Caco-2 (cell line): ENCODE data around the gene TSEN34. TPM values are rescaled to one million over a fixed set of nuclear protein-coding genes. Genes with fewer than 3 reads are reported as not detected.

Experiments used
- BruUV-seq: library from RNA; stranded (reverse); fragments of 400-500 nt; replicated peaks from 2 replicates; lab custom pipeline; 2021; lab: Mats Ljungman, UMichigan
- CTCF ChIA-PET: fragments of 300-600 bp; sonication (Branson Sonifier 250); formaldehyde crosslinking; loops from one replicate; lab custom pipeline; 2022; ENCODE audit warnings: antibody characterized with exemption; lab: Charles Lee
- POLR2A ChIA-PET: fragments of 300-600 bp; sonication (Branson Sonifier 250); formaldehyde crosslinking; loops from one replicate; lab custom pipeline; 2022; ENCODE audit warnings: antibody characterized with exemption; lab: Charles Lee
- DNase-seq, 2 experiments: peaks; one replicate each; pipeline versions ENCODE4 v3.0.0 to v3.0.0-alpha.2; 2020 to 2022
- H3K27me3 ChIP-seq: replicated peaks from 2 replicates; pipeline ENCODE4 v1.6.0; 2011; ENCODE audit warnings: low read length; ENCODE audit not compliant: control insufficient read depth, insufficient read depth
- H3K36me3 ChIP-seq: 2 replicates; pipeline ENCODE4 v1.5.1; 2011; ENCODE audit warnings: low read length; ENCODE audit not compliant: control insufficient read depth, insufficient read depth
- H3K4me1 ChIP-seq: fragments of 250-450 bp; sonication (Bioruptor Pico); 2 replicates; pipeline ENCODE4 v1.5.1; 2020; ENCODE audit warnings: mild to moderate bottlenecking
- H3K4me3 ChIP-seq: 2 replicates; pipeline ENCODE4 v1.5.1; 2011; ENCODE audit warnings: low read depth, mild to moderate bottlenecking, control low read depth, low read length
- H3K9me3 ChIP-seq: fragments of 250-450 bp; sonication (Bioruptor Pico); 2 replicates; pipeline ENCODE4 v1.5.1; 2020; ENCODE audit warnings: mild to moderate bottlenecking, moderate library complexity
- H3K27ac Mint-ChIP-seq: one replicate; pipeline ENCODE4 v1.8.0; 2022; ENCODE audit warnings: mixed read lengths; ENCODE audit not compliant: unreplicated experiment
- H3K27me3 Mint-ChIP-seq: one replicate; pipeline ENCODE4 v1.8.0; 2022; ENCODE audit warnings: mixed read lengths; ENCODE audit not compliant: insufficient read depth, unreplicated experiment
- H3K36me3 Mint-ChIP-seq: one replicate; pipeline ENCODE4 v1.8.0; 2022; ENCODE audit warnings: mild to moderate bottlenecking, mixed read lengths; ENCODE audit not compliant: insufficient read depth, unreplicated experiment
- H3K4me1 Mint-ChIP-seq: one replicate; pipeline ENCODE4 v1.8.0; 2022; ENCODE audit warnings: low read depth, mixed read lengths; ENCODE audit not compliant: unreplicated experiment
- H3K4me3 Mint-ChIP-seq: one replicate; pipeline ENCODE4 v1.8.0; 2022; ENCODE audit warnings: mild to moderate bottlenecking, moderate library complexity, mixed read lengths; ENCODE audit not compliant: unreplicated experiment
- H3K9me3 Mint-ChIP-seq: one replicate; pipeline ENCODE4 v1.8.0; 2022; ENCODE audit warnings: mixed read lengths; ENCODE audit not compliant: unreplicated experiment
- intact Hi-C: fragments of 100-400 bp; cut with micrococcal nuclease; formaldehyde crosslinking; loops from one replicate; pipeline ENCODE4 v1.10.0; 2022; ENCODE audit not compliant: unreplicated experiment
- total RNA-seq: library from RNA; stranded (reverse); gene quantifications from 2 replicates; pipeline ENCODE4 v1.2.3, GENCODE V29; 2022
- TF ChIP-seq, protein P1 (sequence below), 2 experiments: fragments of 200-600 bp in 1 of 2; IDR thresholded peaks; 1 replicate in 1 of 2; 2 replicates in 1 of 2; pipeline versions ENCODE4 v1.5.1 to v1.8.0; 2011 to 2022; ENCODE audit warnings: antibody characterized with exemption in 1 of 2, control low read depth in 1 of 2, inconsistent platforms in 1 of 2, low read depth in 1 of 2, low read length in 1 of 2, mild to moderate bottlenecking in 1 of 2, moderate library complexity in 1 of 2; ENCODE audit not compliant: insufficient read depth in 1 of 2, severe bottlenecking in 1 of 2, unreplicated experiment in 1 of 2

The TSEN34 gene
- total RNA-seq, 1 experiment from 2014 or later = 42.6 TPM

DNA sequence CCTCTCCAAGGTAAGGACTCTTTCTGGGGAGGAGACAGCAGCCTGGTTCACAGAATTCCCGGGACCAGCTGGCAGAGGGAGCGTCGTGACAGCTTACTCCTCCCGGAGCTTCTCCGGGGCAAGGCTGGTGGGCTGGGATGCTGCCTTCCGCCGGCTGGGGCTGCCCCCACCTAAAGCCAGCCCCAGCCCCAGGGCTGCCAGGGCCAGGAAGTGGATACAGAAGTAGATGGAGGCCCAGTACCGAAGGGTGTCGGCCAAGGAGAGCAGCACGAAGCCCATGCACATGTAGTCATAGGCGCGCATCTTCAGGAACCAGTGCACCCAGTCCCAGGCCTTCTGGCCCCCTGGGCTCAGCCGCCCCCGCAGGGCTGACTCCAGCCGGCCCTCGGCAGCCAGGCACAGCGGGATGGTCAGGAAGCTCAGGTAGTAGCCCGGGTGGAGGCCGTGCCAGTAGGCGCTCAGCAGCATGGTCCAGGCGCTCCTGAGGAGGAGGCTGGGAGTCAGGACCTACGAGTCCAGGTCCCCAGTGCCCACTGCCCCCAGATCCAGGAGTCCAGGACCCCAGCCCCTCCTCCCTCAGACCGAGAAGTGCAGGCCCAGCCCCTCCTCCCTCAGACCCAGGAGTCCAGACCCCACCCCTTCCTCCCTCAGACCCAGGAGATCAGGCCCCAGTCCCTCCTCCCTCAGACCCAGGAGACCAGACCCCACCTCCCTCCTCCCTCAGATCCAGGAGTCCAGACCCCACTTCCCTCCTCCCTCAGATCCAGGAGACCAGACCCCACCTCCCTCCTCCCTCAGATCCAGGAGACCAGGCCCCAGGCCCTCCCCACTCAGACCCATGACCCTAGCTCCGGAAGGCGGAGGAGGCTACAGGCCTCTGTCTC is 16.9 kb upstream of the TSEN34 start:
- ChIA-PET CTCF (interaction anchor here (0.6 to 2.6 kb wide), 4 partner anchors 9 to 1480 kb away, joined by 3 to 56 read pairs (median 8); partner anchors contain the start of genes LENG1 and MBOAT7), POLR2A (interaction anchor here (1.2 to 3.1 kb wide), 3 partner anchors 14 to 27 kb away, joined by 6 to 40 read pairs (median 8); partner anchors contain the start of genes MBOAT7, RPS9 and TSEN34)
- H3K4me3 ChIP-seq = no peak overlapping the region
- peak overlapping the region; percentile 54 for H3K4me3 Mint-ChIP-seq
- no TSS peak for BruUV-seq
- TF ChIP-seq, protein P1, sequence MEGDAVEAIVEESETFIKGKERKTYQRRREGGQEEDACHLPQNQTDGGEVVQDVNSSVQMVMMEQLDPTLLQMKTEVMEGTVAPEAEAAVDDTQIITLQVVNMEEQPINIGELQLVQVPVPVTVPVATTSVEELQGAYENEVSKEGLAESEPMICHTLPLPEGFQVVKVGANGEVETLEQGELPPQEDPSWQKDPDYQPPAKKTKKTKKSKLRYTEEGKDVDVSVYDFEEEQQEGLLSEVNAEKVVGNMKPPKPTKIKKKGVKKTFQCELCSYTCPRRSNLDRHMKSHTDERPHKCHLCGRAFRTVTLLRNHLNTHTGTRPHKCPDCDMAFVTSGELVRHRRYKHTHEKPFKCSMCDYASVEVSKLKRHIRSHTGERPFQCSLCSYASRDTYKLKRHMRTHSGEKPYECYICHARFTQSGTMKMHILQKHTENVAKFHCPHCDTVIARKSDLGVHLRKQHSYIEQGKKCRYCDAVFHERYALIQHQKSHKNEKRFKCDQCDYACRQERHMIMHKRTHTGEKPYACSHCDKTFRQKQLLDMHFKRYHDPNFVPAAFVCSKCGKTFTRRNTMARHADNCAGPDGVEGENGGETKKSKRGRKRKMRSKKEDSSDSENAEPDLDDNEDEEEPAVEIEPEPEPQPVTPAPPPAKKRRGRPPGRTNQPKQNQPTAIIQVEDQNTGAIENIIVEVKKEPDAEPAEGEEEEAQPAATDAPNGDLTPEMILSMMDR (IDR thresholded peaks at IDR 0.05; ENCODE audit: insufficient read depth in 1 of 2, low read depth in 1 of 2, low read length in 1 of 2, severe bottlenecking in 1 of 2, unreplicated experiment in 1 of 2) = no peak
- no peaks in the 10 kb centered on the region for H3K27me3 Mint-ChIP-seq
- peaks cover 21% of the 10 kb centered on the region for H3K4me1 Mint-ChIP-seq
- peaks cover 10% of the 10 kb centered on the region for H3K4me1 ChIP-seq
- peak overlapping the region; percentile 73 for H3K27ac Mint-ChIP-seq
- H3K27me3 ChIP-seq = no peaks in the 10 kb centered on the region
- H3K36me3 ChIP-seq = peaks cover 2% of the 10 kb centered on the region; the same call in 1 of the 2 replicates
- DNase-seq = no peak
- H3K9me3 ChIP-seq = no peaks in the 10 kb centered on the region
- peaks cover 68% of the 10 kb centered on the region for H3K36me3 Mint-ChIP-seq
- no peaks in the 10 kb centered on the region for H3K9me3 Mint-ChIP-seq
- intact Hi-C loops = loop anchor here (1.0 to 2.0 kb wide), 5 partner anchors 12 to 57 kb away; partner anchors contain the start of gene CNOT3

DNA sequence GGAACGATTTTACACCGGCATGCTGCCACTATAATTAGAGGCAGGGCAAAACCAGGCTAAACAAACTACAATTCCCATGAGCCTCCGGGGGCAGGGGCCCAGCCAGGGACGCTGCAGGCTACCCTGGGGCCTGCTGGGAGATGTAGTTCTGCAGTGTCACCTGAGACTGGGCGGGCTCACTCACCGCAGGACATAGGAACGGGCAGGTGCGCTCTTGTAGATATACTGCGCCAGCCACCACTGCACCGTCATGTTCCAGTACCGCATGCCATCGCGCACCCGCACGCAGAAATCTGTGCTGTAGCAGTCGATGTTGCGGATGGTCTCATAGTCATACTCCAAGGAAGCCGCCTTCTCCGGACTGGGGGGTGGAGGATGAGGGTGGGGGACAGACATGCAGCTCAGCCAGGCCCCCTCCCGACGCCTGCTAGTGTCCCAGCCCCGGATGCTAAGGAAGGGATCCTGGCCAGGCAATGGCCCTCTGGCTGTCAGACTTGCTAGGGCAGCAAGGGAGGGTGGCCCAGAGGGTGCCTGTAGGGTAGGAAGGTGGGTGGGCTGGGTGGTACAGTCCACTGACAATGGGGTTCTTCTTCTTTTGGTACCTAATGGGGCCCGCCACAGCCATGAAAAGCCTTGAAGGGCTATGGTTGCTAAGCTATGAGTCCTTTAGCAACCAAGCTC is 12.4 kb upstream of the TSEN34 start:
- no TSS peak for BruUV-seq
- POLR2A ChIA-PET = no interaction called here
- Mint-ChIP-seq H3K27ac (no peak overlapping the region), H3K4me1 (peaks cover 5% of the 10 kb centered on the region), H3K9me3 (no peaks in the 10 kb centered on the region), H3K4me3 (no peak overlapping the region), H3K36me3 (peaks cover 39% of the 10 kb centered on the region), H3K27me3 (no peaks in the 10 kb centered on the region)
- intact Hi-C loops = no loop called here
- DNase-seq = peak in 1 of 2 experiments; percentile 70
- Histone ChIP-seq H3K27me3 (no peaks in the 10 kb centered on the region), H3K4me1 (peaks cover 4% of the 10 kb centered on the region), H3K4me3 (no peak overlapping the region), H3K36me3 (peaks cover 2% of the 10 kb centered on the region; the same call in 1 of the 2 replicates), H3K9me3 (no peaks in the 10 kb centered on the region)
- CTCF ChIA-PET = no interaction called here
- TF ChIP-seq, protein P1 (IDR thresholded peaks at IDR 0.05; ENCODE audit: insufficient read depth in 1 of 2, low read depth in 1 of 2, low read length in 1 of 2, severe bottlenecking in 1 of 2, unreplicated experiment in 1 of 2) = no peak

DNA sequence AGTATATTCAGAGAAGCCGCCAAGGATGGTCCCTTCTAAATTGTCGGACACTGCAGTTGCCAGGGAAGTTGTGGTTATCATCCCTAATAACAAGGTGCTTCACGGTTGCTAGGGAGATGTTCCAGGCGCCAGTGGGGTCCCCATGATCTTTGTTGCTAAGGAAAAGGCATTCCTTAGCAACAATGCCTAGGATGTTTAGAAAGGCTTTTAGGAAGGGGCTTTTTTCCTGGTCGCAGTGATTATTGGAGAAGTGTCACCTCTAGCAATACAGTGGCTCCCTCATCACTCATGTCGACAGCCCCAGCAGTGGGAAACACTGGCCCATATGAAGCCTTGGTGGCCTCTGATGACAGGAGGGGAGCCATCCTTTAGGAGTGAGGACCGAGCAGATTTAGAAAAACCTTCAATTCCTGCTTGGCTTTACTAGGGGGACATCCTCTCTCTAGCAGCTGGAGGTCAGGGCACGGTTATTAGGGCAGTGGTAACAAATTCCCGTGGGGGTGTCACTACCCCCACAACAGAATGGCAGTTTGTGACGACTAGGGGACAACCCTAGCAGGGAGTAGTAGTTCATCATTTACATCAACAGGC is 11.8 kb upstream of the TSEN34 start:
- peak overlapping the region; percentile 29 for H3K27ac Mint-ChIP-seq
- ChIA-PET CTCF (no interaction called here), POLR2A (interaction anchor here (1.1 kb wide), 1 partner anchor 10 kb away, joined by 6 read pairs; the partner anchor contains the start of gene MBOAT7)
- Histone ChIP-seq H3K36me3 (peaks cover 2% of the 10 kb centered on the region; the same call in 1 of the 2 replicates), H3K4me1 (no peaks in the 10 kb centered on the region), H3K27me3 (no peaks in the 10 kb centered on the region), H3K4me3 (no peak overlapping the region), H3K9me3 (no peaks in the 10 kb centered on the region)
- intact Hi-C loops = no loop called here
- no peaks in the 10 kb centered on the region for H3K9me3 Mint-ChIP-seq
- no peaks in the 10 kb centered on the region for H3K27me3 Mint-ChIP-seq
- TF ChIP-seq, protein P1 (IDR thresholded peaks at IDR 0.05; ENCODE audit: insufficient read depth in 1 of 2, low read depth in 1 of 2, low read length in 1 of 2, severe bottlenecking in 1 of 2, unreplicated experiment in 1 of 2) = no peak
- DNase-seq = no peak
- TSS peak; percentile 17 for BruUV-seq
- H3K4me1 Mint-ChIP-seq = peaks cover 5% of the 10 kb centered on the region
- H3K36me3 Mint-ChIP-seq = peaks cover 41% of the 10 kb centered on the region
- H3K4me3 Mint-ChIP-seq = no peak overlapping the region
